Neuronal stem cell (in vitro differentiated cells): ENCODE results near the gene KRTAP9-3. TPM values are rescaled to one million over a fixed set of nuclear protein-coding genes. Genes with fewer than 3 reads are reported as not detected.

ENCODE experiments used
- DNase-seq: peaks from one replicate; pipeline ENCODE4 v3.0.0-alpha.2; 2013; ENCODE audit warnings: low spot score
- H2AFZ ChIP-seq: one replicate; pipeline ENCODE4 v1.6.1; 2013; ENCODE audit warnings: mild to moderate bottlenecking, low read length, inconsistent platforms
- H2AK5ac ChIP-seq: 2 replicates; pipeline ENCODE4 v1.6.1; 2013; ENCODE audit warnings: low read depth, mild to moderate bottlenecking, inconsistent platforms, low read length, moderate library complexity, mixed read lengths
- H2BK120ac ChIP-seq: 2 replicates; pipeline ENCODE4 v1.6.1; 2013; ENCODE audit warnings: low read depth, mild to moderate bottlenecking, inconsistent platforms, low read length, moderate library complexity, mixed read lengths
- H2BK12ac ChIP-seq: one replicate; pipeline ENCODE4 v1.6.1; 2013; ENCODE audit warnings: low read length, inconsistent platforms
- H2BK15ac ChIP-seq: 2 replicates; pipeline ENCODE4 v1.6.1; 2013; ENCODE audit warnings: mild to moderate bottlenecking, low read length, inconsistent platforms, mixed read lengths
- H2BK5ac ChIP-seq: one replicate; pipeline ENCODE4 v1.6.1; 2013; ENCODE audit warnings: inconsistent platforms, mild to moderate bottlenecking, low read length, moderate library complexity
- H3K14ac ChIP-seq: one replicate; pipeline ENCODE4 v1.6.1; 2013; ENCODE audit warnings: low read length, inconsistent platforms
- H3K18ac ChIP-seq: 2 replicates; pipeline ENCODE4 v1.6.1; 2013; ENCODE audit warnings: low read length, inconsistent platforms
- H3K23ac ChIP-seq: 2 replicates; pipeline ENCODE4 v1.6.1; 2013; ENCODE audit warnings: low read depth, mild to moderate bottlenecking, mixed read lengths, low read length, inconsistent platforms; ENCODE audit not compliant: poor library complexity
- H3K27ac ChIP-seq: replicated peaks from 3 replicates; pipeline ENCODE4 v1.5.1; 2013; ENCODE audit warnings: low read length, inconsistent platforms
- H3K27me3 ChIP-seq, 3 experiments: 2 replicates each; pipeline ENCODE4 v1.6.1; 2013; ENCODE audit warnings: low read length in 3 of 3, mild to moderate bottlenecking in 2 of 3, inconsistent platforms in 1 of 3, low read depth in 1 of 3, mixed read lengths in 1 of 3, moderate library complexity in 1 of 3; ENCODE audit not compliant: control insufficient read depth in 3 of 3, insufficient read depth in 3 of 3
- H3K36me3 ChIP-seq, 2 donors: replicated peaks in 1 of 2; 2 replicates each; pipeline ENCODE4 v1.6.1; 2013; ENCODE audit warnings: low read length in 2 of 2; ENCODE audit not compliant: control insufficient read depth in 2 of 2, insufficient read depth in 2 of 2
- H3K4ac ChIP-seq: 2 replicates; pipeline ENCODE4 v1.6.1; 2013; ENCODE audit warnings: inconsistent platforms, mild to moderate bottlenecking, low read length, moderate library complexity
- H3K4me1 ChIP-seq, 2 donors: 1 replicate in 1 of 2; 2 replicates in 1 of 2; pipeline ENCODE4 v1.6.1; 2013; ENCODE audit warnings: low read length in 2 of 2, low read depth in 1 of 2; ENCODE audit not compliant: control insufficient read depth in 2 of 2, insufficient read depth in 1 of 2
- H3K4me2 ChIP-seq: one replicate; pipeline ENCODE4 v1.6.1; 2013; ENCODE audit warnings: mild to moderate bottlenecking, low read length, inconsistent platforms; ENCODE audit not compliant: insufficient read depth, poor library complexity, severe bottlenecking
- H3K4me3 ChIP-seq, 2 donors: 2 replicates each; pipeline ENCODE4 v1.5.1; 2013; ENCODE audit warnings: low read length in 2 of 2, mild to moderate bottlenecking in 2 of 2, inconsistent platforms in 1 of 2, moderate library complexity in 1 of 2
- H3K79me1 ChIP-seq: one replicate; pipeline ENCODE4 v1.6.1; 2013; ENCODE audit warnings: low read depth, mild to moderate bottlenecking, inconsistent platforms, low read length, moderate library complexity
- H3K9ac ChIP-seq: one replicate; pipeline ENCODE4 v1.6.1; 2013; ENCODE audit warnings: mild to moderate bottlenecking, low read depth, low read length, inconsistent platforms; ENCODE audit not compliant: poor library complexity
- H3K9me3 ChIP-seq, 2 donors: replicated peaks in 1 of 2; 2 replicates each; pipeline versions ENCODE3 to v1.6.1; 2013; ENCODE audit warnings: low read length in 2 of 2, mild to moderate bottlenecking in 2 of 2, inconsistent platforms in 1 of 2, low read depth in 1 of 2, mixed read lengths in 1 of 2, moderate library complexity in 1 of 2; ENCODE audit not compliant: control insufficient read depth in 2 of 2, insufficient read depth in 1 of 2
- H4K8ac ChIP-seq: one replicate; pipeline ENCODE4 v1.6.1; 2013; ENCODE audit warnings: low read depth, mild to moderate bottlenecking, inconsistent platforms, low read length, moderate library complexity
- H4K91ac ChIP-seq: one replicate; pipeline ENCODE4 v1.6.1; 2013; ENCODE audit warnings: low read length, low read depth, mild to moderate bottlenecking, inconsistent platforms; ENCODE audit not compliant: poor library complexity
- WGBS, 2 donors: extraction: QIAGEN DNeasy Blood & Tissue Kit; methylation state at CpG; one replicate each; pipeline ENCODE4 v1.1.7; 2013; ENCODE audit warnings: missing lambda C conversion rate in 2 of 2, mixed read lengths in 1 of 2; ENCODE audit not compliant: insufficient read length in 2 of 2, insufficient replicate concordance in 1 of 2; ENCODE audit errors: extremely low coverage in 2 of 2; 5-methylcytosine and 5-hydroxymethylcytosine counted together
- small RNA-seq: library from polyadenylated mRNA; stranded (forward); fragments of <200 nt; extraction: miRNeasy Mini kit (QIAGEN cat#:217004); gene quantifications from one replicate; pipeline ENCODE3, GENCODE V24; 2013; ENCODE audit not compliant: insufficient read depth

KRTAP9-3 gene

GRCh38 chr17:41278176-41278955 is 46.1 kb downstream of the KRTAP9-3 start:
- Histone ChIP-seq H3K9me3 (no peaks in the 10 kb centered on the region), H3K9ac (no peak overlapping the region), H3K27me3 (no peaks in the 10 kb centered on the region), H3K4me2 (no peak overlapping the region), H2BK12ac (no peak overlapping the region), H3K4me3 (no peak overlapping the region), H3K4ac (no peak overlapping the region), H2BK120ac (no peak overlapping the region), H3K36me3 (no peaks in the 10 kb centered on the region), H3K4me1 (peaks cover 0 to under 1% of the 10 kb centered on the region in 2 donors), H3K23ac (no peak overlapping the region), H2BK5ac (no peak overlapping the region), H2BK15ac (no peak overlapping the region), H2AK5ac (no peak overlapping the region), H3K27ac (no peak overlapping the region), H2AFZ (no peak overlapping the region), H4K8ac (no peak overlapping the region), H3K14ac (no peak overlapping the region), H3K18ac (no peak overlapping the region), H3K79me1 (no peaks in the 10 kb centered on the region), H4K91ac (no peak overlapping the region)
- no peak for DNase-seq
- WGBS, 2 donors = no CpG with 5 or more reads among the region's 3 CpGs

Small RNA genes lying within 50 kb of the gene (small RNA-seq; reads per million reads assigned to genes)
- not detected for gene KRTAP4-17P
- not detected for gene KRTAP9-10P
